SK-N-SH (cell line): Measurements from ENCODE around the gene KCNN3. TPM values are rescaled to one million over a fixed set of nuclear protein-coding genes. Genes with fewer than 3 reads are reported as not detected.

Experiments
- CTCF ChIA-PET: fragments of 300-600, 350-600 bp; formaldehyde crosslinking; extraction: SDS; loops from one replicate; lab custom pipeline; 2021; lab: Yijun Ruan, JAX
- POLR2A ChIA-PET: fragments of 350-600 bp; sonication (Branson Sonifier 250); formaldehyde crosslinking; extraction: SDS; loops from one replicate; lab custom pipeline; 2020; ENCODE audit warnings: antibody characterized with exemption, inconsistent platforms; lab: Yijun Ruan, JAX
- DNase-seq: peaks from one replicate; pipeline ENCODE4 v3.0.0; 2012
- H2AFZ ChIP-seq: fragments of 200-600 bp; sonication (generic); 2 replicates; pipeline ENCODE4 v1.8.1; 2016; ENCODE audit warnings: antibody characterized with exemption, mild to moderate bottlenecking, low read depth
- H3F3A ChIP-seq: fragments of 200-600 bp; sonication (generic); replicated peaks from 2 replicates; pipeline ENCODE3; 2016; ENCODE audit warnings: antibody characterized with exemption, mild to moderate bottlenecking; ENCODE audit not compliant: insufficient read depth
- H3K27ac ChIP-seq, 2 experiments: fragments of 200-500 bp in 1 of 2; fragments of 200-600 bp in 1 of 2; sonication (Bioruptor generic) in 1 of 2; sonication (generic), shearing (Covaris generic) in 1 of 2; 2 replicates each; pipeline versions ENCODE4 v1.5.1 to v1.6.1; 2014 to 2016; ENCODE audit warnings: low read depth in 2 of 2, inconsistent platforms in 1 of 2, low read length in 1 of 2, mild to moderate bottlenecking in 1 of 2, mixed read lengths in 1 of 2
- H3K27me3 ChIP-seq: fragments of 200-600 bp; sonication (generic), shearing (Covaris generic); 2 replicates; pipeline ENCODE4 v1.6.1; 2016; ENCODE audit warnings: mixed run types; ENCODE audit not compliant: insufficient read depth
- H3K36me3 ChIP-seq, 2 experiments: fragments of 200-500 bp in 1 of 2; fragments of 200-600 bp in 1 of 2; sonication (Bioruptor generic) in 1 of 2; sonication (generic) in 1 of 2; replicated peaks in 1 of 2; 2 replicates each; pipeline versions ENCODE3 to v1.5.1; 2014 to 2016; ENCODE audit warnings: low read length in 1 of 2, mild to moderate bottlenecking in 1 of 2; ENCODE audit not compliant: insufficient read depth in 2 of 2, control insufficient read depth in 1 of 2
- H3K4me1 ChIP-seq, 2 experiments: fragments of 200-500 bp in 1 of 2; fragments of 200-600 bp in 1 of 2; sonication (Bioruptor generic) in 1 of 2; sonication (generic), shearing (Covaris generic) in 1 of 2; 2 replicates each; pipeline versions ENCODE4 v1.5.1 to v1.6.1; 2014 to 2016; ENCODE audit warnings: low read depth in 1 of 2, low read length in 1 of 2, mixed run types in 1 of 2; ENCODE audit not compliant: insufficient read depth in 2 of 2, control insufficient read depth in 1 of 2
- H3K4me2 ChIP-seq: fragments of 200-600 bp; sonication (generic), shearing (Covaris generic); 2 replicates; pipeline ENCODE4 v1.6.1; 2017; ENCODE audit warnings: mixed run types
- H3K4me3 ChIP-seq, 2 experiments: fragments of 200-500 bp in 1 of 2; fragments of 200-600 bp in 1 of 2; sonication (Bioruptor generic) in 1 of 2; sonication (generic), shearing (Covaris generic) in 1 of 2; 2 replicates each; pipeline versions ENCODE4 v1.5.1 to v1.8.1; 2014 to 2016; ENCODE audit warnings: low read depth in 2 of 2, inconsistent platforms in 1 of 2, low read length in 1 of 2, mild to moderate bottlenecking in 1 of 2, mixed read lengths in 1 of 2, moderate library complexity in 1 of 2
- H3K79me2 ChIP-seq: fragments of 200-600 bp; sonication (generic); 2 replicates; pipeline ENCODE4 v1.8.1; 2017; ENCODE audit warnings: mild to moderate bottlenecking; ENCODE audit not compliant: insufficient read depth
- H3K9ac ChIP-seq: fragments of 200-600 bp; sonication (generic); 2 replicates; pipeline ENCODE4 v1.6.1; 2017; ENCODE audit warnings: mixed run types
- H3K9me2 ChIP-seq: fragments of 200-600 bp; sonication (generic); 2 replicates; pipeline ENCODE4 v1.6.1; 2017; ENCODE audit warnings: mixed run types
- H3K9me3 ChIP-seq: fragments of 200-600 bp; sonication (generic); 2 replicates; pipeline ENCODE4 v1.6.1; 2017; ENCODE audit warnings: mixed run types, mild to moderate bottlenecking, moderate library complexity
- H4K20me1 ChIP-seq: fragments of 200-600 bp; sonication (generic); 2 replicates; pipeline ENCODE4 v1.6.1; 2017; ENCODE audit warnings: mild to moderate bottlenecking, mixed run types; ENCODE audit not compliant: insufficient read depth
- CHD2 ChIP-seq: fragments of 150-350 bp; IDR thresholded peaks from 2 replicates; pipeline ENCODE4 v1.6.1; 2018; ENCODE audit warnings: low read length; ENCODE audit not compliant: partially characterized antibody
- EZH2phosphoT487 ChIP-seq: fragments of 200-600 bp; sonication (generic); IDR thresholded peaks from 2 replicates; pipeline ENCODE4 v1.6.1; 2017; ENCODE audit warnings: low read depth, mixed run types, mild to moderate bottlenecking, antibody characterized with exemption, moderate library complexity, borderline replicate concordance
- FOSL2 ChIP-seq: IDR thresholded peaks from 2 replicates; pipeline ENCODE4 v1.4.0; 2012; ENCODE audit warnings: low read depth, mild to moderate bottlenecking, moderate library complexity, borderline replicate concordance
- FOXM1 ChIP-seq: IDR thresholded peaks from 2 replicates; pipeline ENCODE4 v1.4.0; 2012; ENCODE audit warnings: low read depth, mild to moderate bottlenecking
- GABPA ChIP-seq: IDR thresholded peaks from 2 replicates; pipeline ENCODE4 v1.4.0; 2012; ENCODE audit warnings: low read depth, mild to moderate bottlenecking
- JUND ChIP-seq: IDR thresholded peaks from 2 replicates; pipeline ENCODE4 v1.4.0; 2012
- MEF2A ChIP-seq: IDR thresholded peaks from 2 replicates; pipeline ENCODE4 v1.4.0; 2012; ENCODE audit warnings: low read depth, borderline replicate concordance
- NRF1 ChIP-seq: IDR thresholded peaks from 2 replicates; pipeline ENCODE4 v1.6.1; 2012; ENCODE audit warnings: low read depth, mild to moderate bottlenecking, low read length
- POLR2AphosphoS5 ChIP-seq: IDR thresholded peaks from 2 replicates; pipeline ENCODE4 v1.6.1; 2012; ENCODE audit warnings: low read depth, low read length
- RCOR1 ChIP-seq: fragments of 150-350 bp; IDR thresholded peaks from 2 replicates; pipeline ENCODE4 v1.6.1; 2017; ENCODE audit warnings: antibody characterized with exemption, low read length
- RXRA ChIP-seq: IDR thresholded peaks from 2 replicates; pipeline ENCODE4 v1.4.0; 2012; ENCODE audit warnings: low read depth, mild to moderate bottlenecking, borderline replicate concordance
- SIN3A ChIP-seq: IDR thresholded peaks from 2 replicates; pipeline ENCODE4 v1.6.1; 2012; ENCODE audit warnings: low read depth, mild to moderate bottlenecking, low read length, moderate library complexity, borderline replicate concordance
- YY1 ChIP-seq: IDR thresholded peaks from 2 replicates; pipeline ENCODE4 v1.4.0; 2012; ENCODE audit warnings: low read depth, mild to moderate bottlenecking
- WGBS: methylation state at CpG from one replicate; pipeline ENCODE4 v1.1.6; 2017; ENCODE audit warnings: low lambda C conversion rate; 5-methylcytosine and 5-hydroxymethylcytosine counted together
- polyA plus RNA-seq, 3 experiments: library from polyadenylated mRNA; depleted of rRNA; stranded (reverse); fragments of >200 nt; gene quantifications; 2 replicates each; pipeline ENCODE4 v1.2.3, GENCODE V29; 2012
- TF ChIP-seq, protein P1 (sequence below): IDR thresholded peaks from 2 replicates; pipeline ENCODE4 v1.4.0; 2012; ENCODE audit warnings: low read depth, borderline replicate concordance
- TF ChIP-seq, protein P2 (sequence below): fragments of 200-600 bp; sonication (generic); IDR thresholded peaks from 2 replicates; pipeline ENCODE4 v1.6.1; 2017; ENCODE audit warnings: antibody characterized with exemption, mild to moderate bottlenecking, moderate library complexity
- TF ChIP-seq, protein P3 (sequence below): IDR thresholded peaks from 2 replicates; pipeline ENCODE4 v1.6.1; 2012; ENCODE audit warnings: mild to moderate bottlenecking, low read depth, low read length, moderate library complexity
- TF ChIP-seq, protein P4 (sequence below): IDR thresholded peaks from 2 replicates; pipeline ENCODE4 v1.4.0; 2012; ENCODE audit warnings: low read depth
- TF ChIP-seq, protein P5 (sequence below): IDR thresholded peaks from 2 replicates; pipeline ENCODE4 v1.4.0; 2012; ENCODE audit warnings: low read depth, borderline replicate concordance

The KCNN3 gene
- polyA plus RNA-seq, 1 of the 3 experiments (the other 2 are of a cell fraction), result 0.16 TPM

DNA sequence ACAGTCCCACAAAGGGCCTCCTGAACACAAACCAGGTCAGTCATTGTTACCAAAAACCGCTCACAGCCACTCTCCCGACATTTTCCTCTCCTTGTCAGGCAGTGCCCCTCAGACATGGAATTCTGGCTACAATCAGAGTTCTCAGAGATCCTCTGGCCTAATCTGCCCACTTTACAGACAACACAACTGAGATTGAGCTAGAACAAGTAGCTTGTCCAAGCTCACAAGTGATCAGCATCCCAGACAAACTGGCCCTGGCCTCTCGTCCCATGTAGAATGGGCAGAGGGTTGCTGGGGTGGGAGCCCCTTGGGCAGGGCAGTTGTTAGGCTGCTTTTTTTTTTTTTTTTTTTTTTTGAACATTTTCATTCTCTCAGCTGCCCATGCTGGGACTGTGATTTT lies 57.2 kb downstream of the KCNN3 start:
- POLR2A ChIA-PET, result interaction anchor here (0.7 kb wide), 1 partner anchor 25 kb away, joined by 5 read pairs; no protein-coding TSS in a partner anchor
- no peaks in the 10 kb centered on the region for H3K9me3 ChIP-seq
- no peaks in the 10 kb centered on the region for H4K20me1 ChIP-seq
- H3K4me1 ChIP-seq, result peaks cover 0 to 28% of the 10 kb centered on the region in 2 experiments; a peak in 2 of 4 replicates
- TF ChIP-seq GABPA (no peak), RCOR1 (no peak), YY1 (no peak), POLR2AphosphoS5 (no peak), FOXM1 (no peak), SIN3A (no peak), NRF1 (no peak), RXRA (no peak), JUND (no peak), CHD2 (no peak), EZH2phosphoT487 (no peak), MEF2A (no peak), FOSL2 (no peak)
- TF ChIP-seq, protein P1, sequence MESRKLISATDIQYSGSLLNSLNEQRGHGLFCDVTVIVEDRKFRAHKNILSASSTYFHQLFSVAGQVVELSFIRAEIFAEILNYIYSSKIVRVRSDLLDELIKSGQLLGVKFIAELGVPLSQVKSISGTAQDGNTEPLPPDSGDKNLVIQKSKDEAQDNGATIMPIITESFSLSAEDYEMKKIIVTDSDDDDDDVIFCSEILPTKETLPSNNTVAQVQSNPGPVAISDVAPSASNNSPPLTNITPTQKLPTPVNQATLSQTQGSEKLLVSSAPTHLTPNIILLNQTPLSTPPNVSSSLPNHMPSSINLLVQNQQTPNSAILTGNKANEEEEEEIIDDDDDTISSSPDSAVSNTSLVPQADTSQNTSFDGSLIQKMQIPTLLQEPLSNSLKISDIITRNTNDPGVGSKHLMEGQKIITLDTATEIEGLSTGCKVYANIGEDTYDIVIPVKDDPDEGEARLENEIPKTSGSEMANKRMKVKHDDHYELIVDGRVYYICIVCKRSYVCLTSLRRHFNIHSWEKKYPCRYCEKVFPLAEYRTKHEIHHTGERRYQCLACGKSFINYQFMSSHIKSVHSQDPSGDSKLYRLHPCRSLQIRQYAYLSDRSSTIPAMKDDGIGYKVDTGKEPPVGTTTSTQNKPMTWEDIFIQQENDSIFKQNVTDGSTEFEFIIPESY, result no peak
- TF ChIP-seq, protein P2, sequence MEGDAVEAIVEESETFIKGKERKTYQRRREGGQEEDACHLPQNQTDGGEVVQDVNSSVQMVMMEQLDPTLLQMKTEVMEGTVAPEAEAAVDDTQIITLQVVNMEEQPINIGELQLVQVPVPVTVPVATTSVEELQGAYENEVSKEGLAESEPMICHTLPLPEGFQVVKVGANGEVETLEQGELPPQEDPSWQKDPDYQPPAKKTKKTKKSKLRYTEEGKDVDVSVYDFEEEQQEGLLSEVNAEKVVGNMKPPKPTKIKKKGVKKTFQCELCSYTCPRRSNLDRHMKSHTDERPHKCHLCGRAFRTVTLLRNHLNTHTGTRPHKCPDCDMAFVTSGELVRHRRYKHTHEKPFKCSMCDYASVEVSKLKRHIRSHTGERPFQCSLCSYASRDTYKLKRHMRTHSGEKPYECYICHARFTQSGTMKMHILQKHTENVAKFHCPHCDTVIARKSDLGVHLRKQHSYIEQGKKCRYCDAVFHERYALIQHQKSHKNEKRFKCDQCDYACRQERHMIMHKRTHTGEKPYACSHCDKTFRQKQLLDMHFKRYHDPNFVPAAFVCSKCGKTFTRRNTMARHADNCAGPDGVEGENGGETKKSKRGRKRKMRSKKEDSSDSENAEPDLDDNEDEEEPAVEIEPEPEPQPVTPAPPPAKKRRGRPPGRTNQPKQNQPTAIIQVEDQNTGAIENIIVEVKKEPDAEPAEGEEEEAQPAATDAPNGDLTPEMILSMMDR, result no peak
- TF ChIP-seq, protein P3, sequence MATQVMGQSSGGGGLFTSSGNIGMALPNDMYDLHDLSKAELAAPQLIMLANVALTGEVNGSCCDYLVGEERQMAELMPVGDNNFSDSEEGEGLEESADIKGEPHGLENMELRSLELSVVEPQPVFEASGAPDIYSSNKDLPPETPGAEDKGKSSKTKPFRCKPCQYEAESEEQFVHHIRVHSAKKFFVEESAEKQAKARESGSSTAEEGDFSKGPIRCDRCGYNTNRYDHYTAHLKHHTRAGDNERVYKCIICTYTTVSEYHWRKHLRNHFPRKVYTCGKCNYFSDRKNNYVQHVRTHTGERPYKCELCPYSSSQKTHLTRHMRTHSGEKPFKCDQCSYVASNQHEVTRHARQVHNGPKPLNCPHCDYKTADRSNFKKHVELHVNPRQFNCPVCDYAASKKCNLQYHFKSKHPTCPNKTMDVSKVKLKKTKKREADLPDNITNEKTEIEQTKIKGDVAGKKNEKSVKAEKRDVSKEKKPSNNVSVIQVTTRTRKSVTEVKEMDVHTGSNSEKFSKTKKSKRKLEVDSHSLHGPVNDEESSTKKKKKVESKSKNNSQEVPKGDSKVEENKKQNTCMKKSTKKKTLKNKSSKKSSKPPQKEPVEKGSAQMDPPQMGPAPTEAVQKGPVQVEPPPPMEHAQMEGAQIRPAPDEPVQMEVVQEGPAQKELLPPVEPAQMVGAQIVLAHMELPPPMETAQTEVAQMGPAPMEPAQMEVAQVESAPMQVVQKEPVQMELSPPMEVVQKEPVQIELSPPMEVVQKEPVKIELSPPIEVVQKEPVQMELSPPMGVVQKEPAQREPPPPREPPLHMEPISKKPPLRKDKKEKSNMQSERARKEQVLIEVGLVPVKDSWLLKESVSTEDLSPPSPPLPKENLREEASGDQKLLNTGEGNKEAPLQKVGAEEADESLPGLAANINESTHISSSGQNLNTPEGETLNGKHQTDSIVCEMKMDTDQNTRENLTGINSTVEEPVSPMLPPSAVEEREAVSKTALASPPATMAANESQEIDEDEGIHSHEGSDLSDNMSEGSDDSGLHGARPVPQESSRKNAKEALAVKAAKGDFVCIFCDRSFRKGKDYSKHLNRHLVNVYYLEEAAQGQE, result no peak
- TF ChIP-seq, protein P4, sequence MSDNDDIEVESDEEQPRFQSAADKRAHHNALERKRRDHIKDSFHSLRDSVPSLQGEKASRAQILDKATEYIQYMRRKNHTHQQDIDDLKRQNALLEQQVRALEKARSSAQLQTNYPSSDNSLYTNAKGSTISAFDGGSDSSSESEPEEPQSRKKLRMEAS, result no peak
- TF ChIP-seq, protein P5, sequence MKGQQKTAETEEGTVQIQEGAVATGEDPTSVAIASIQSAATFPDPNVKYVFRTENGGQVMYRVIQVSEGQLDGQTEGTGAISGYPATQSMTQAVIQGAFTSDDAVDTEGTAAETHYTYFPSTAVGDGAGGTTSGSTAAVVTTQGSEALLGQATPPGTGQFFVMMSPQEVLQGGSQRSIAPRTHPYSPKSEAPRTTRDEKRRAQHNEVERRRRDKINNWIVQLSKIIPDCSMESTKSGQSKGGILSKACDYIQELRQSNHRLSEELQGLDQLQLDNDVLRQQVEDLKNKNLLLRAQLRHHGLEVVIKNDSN, result no peak
- TF ChIP-seq, all 33 proteins: peak for 0
- H2AFZ ChIP-seq, result no peak overlapping the region
- CTCF ChIA-PET, result interaction anchor here (0.9 to 1.3 kb wide), 6 partner anchors 9 to 65 kb away, joined by 3 to 6 read pairs (median 4); no protein-coding TSS in a partner anchor
- no peak overlapping the region for H3K4me3 ChIP-seq
- no peaks in the 10 kb centered on the region for H3F3A ChIP-seq
- no peaks in the 10 kb centered on the region; the same call in 1 of the 2 replicates for H3K27me3 ChIP-seq
- no peak for DNase-seq
- H3K4me2 ChIP-seq, result no peak overlapping the region
- H3K27ac ChIP-seq, result no peak overlapping the region
- WGBS, result 72% methylated on average over 3 of the region's 3 CpGs
- H3K9ac ChIP-seq, result no peak overlapping the region
- H3K79me2 ChIP-seq, result no peaks in the 10 kb centered on the region
- H3K36me3 ChIP-seq, result no peaks in the 10 kb centered on the region
- no peaks in the 10 kb centered on the region for H3K9me2 ChIP-seq
